ENCODE results near the gene CDC73.

The CDC73 gene

GRCh38 chr1:193189442-193190095 lies 67.7 kb downstream of the CDC73 start:
- no peak for TF ChIP-seq CTCF (IDR thresholded peaks at IDR 0.05; ENCODE audit: low read depth, low read length)
- no peak overlapping the region for H3K4me3 ChIP-seq (ENCODE audit: low read depth, low read length)

GRCh38 chr1:193190096-193190744 lies 68.4 kb downstream of the CDC73 start:
- peak; percentile 8; the same call in 1 of the 2 replicates for TF ChIP-seq CTCF (IDR thresholded peaks at IDR 0.05; ENCODE audit: low read depth, low read length)
- H3K4me3 ChIP-seq (ENCODE audit: low read depth, low read length) = no peak overlapping the region

GRCh38 chr1:193192586-193192985 lies 70.8 kb downstream of the CDC73 start:
- no peak overlapping the region for H3K4me3 ChIP-seq (ENCODE audit: low read depth, low read length)
- TF ChIP-seq CTCF (IDR thresholded peaks at IDR 0.05; ENCODE audit: low read depth, low read length) = no peak

GRCh38 chr1:193199940-193200339 lies 78.1 kb downstream of the CDC73 start:
- TF ChIP-seq CTCF (IDR thresholded peaks at IDR 0.05; ENCODE audit: low read depth, low read length) = no peak
- no peak overlapping the region for H3K4me3 ChIP-seq (ENCODE audit: low read depth, low read length)

GRCh38 chr1:193201021-193201420 lies 79.2 kb downstream of the CDC73 start:
- H3K4me3 ChIP-seq (ENCODE audit: low read depth, low read length) = no peak overlapping the region
- no peak for TF ChIP-seq CTCF (IDR thresholded peaks at IDR 0.05; ENCODE audit: low read depth, low read length)

GRCh38 chr1:193210996-193211395 lies 89.2 kb downstream of the CDC73 start:
- no peak for TF ChIP-seq CTCF (IDR thresholded peaks at IDR 0.05; ENCODE audit: low read depth, low read length)

GRCh38 chr1:193211539-193211938 lies 89.7 kb downstream of the CDC73 start:
- no peak for TF ChIP-seq CTCF (IDR thresholded peaks at IDR 0.05; ENCODE audit: low read depth, low read length)
- H3K4me3 ChIP-seq (ENCODE audit: low read depth, low read length) = no peak overlapping the region

More at GRCh38 chr1:193210996-193211395, 89.2 kb downstream of the CDC73 start:
- no peak overlapping the region for H3K4me3 ChIP-seq (ENCODE audit: low read depth, low read length)

All from WI38 (cell line).